Hepatocyte (in vitro differentiated cells): ENCODE measurements around the gene ROR2.
"Not testable (repeated sequence)": the region's sequence is repeated elsewhere in the genome, so short reads cannot be mapped to it uniquely, and the experiment has no call there.

ENCODE experiments used
- CTCF ChIP-seq: fragments of 200-600 bp; sonication (generic); IDR thresholded peaks from 2 replicates; pipeline ENCODE4 v1.5.1; 2016; ENCODE audit warnings: antibody characterized with exemption, mild to moderate bottlenecking; ENCODE audit not compliant: poor library complexity
- EZH2 ChIP-seq: fragments of 200-600 bp; sonication (generic); IDR thresholded peaks from 2 replicates; pipeline ENCODE4 v1.6.1; 2016; ENCODE audit warnings: antibody characterized with exemption, mild to moderate bottlenecking, borderline replicate concordance

GRCh38 chr9:91614044-91614443, 336.0 kb downstream of the ROR2 start:
- not testable (repeated sequence) for TF ChIP-seq EZH2, CTCF
